Endothelial cell (in vitro differentiated cells): ENCODE measurements around the gene EGFLAM. TPM values are rescaled to one million over a fixed set of nuclear protein-coding genes. Genes with fewer than 3 reads are reported as not detected.
"Not testable (repeated sequence)": the region's sequence is repeated elsewhere in the genome, so short reads cannot be mapped to it uniquely, and the experiment has no call there.

ENCODE experiments used
- DNase-seq: peaks from one replicate; pipeline ENCODE4 v3.0.0; 2021; ENCODE audit warnings: low spot score
- H3K27ac Mint-ChIP-seq: one replicate; pipeline ENCODE4 v1.8.0; 2021; ENCODE audit warnings: mixed read lengths, inconsistent platforms; ENCODE audit not compliant: unreplicated experiment
- H3K27me3 Mint-ChIP-seq: one replicate; pipeline ENCODE4 v1.8.0; 2021; ENCODE audit warnings: mild to moderate bottlenecking, moderate library complexity, mixed read lengths, inconsistent platforms; ENCODE audit not compliant: unreplicated experiment
- H3K36me3 Mint-ChIP-seq: one replicate; pipeline ENCODE4 v1.8.0; 2021; ENCODE audit warnings: mild to moderate bottlenecking, low read depth, mixed read lengths, inconsistent platforms; ENCODE audit not compliant: unreplicated experiment
- H3K4me1 Mint-ChIP-seq: one replicate; pipeline ENCODE4 v1.8.0; 2021; ENCODE audit warnings: mild to moderate bottlenecking, mixed read lengths, inconsistent platforms; ENCODE audit not compliant: unreplicated experiment
- H3K4me3 Mint-ChIP-seq: one replicate; pipeline ENCODE4 v1.8.0; 2021; ENCODE audit warnings: mild to moderate bottlenecking, mixed read lengths, inconsistent platforms; ENCODE audit not compliant: unreplicated experiment
- H3K9me3 Mint-ChIP-seq: one replicate; pipeline ENCODE4 v1.8.0; 2021; ENCODE audit warnings: mixed read lengths, inconsistent platforms; ENCODE audit not compliant: unreplicated experiment
- total RNA-seq: library from RNA; stranded (reverse); fragmentation: NEBNext Ultra II Directional; extraction: Animal tissue kit (Norgen Biotek cat#: 25700); gene quantifications from one replicate; pipeline ENCODE4 v1.2.1, GENCODE V29; 2021; ENCODE audit not compliant: unreplicated experiment
- TF ChIP-seq, protein P1 (sequence below): fragments of 200-600 bp; sonication (generic); IDR thresholded peaks from one replicate; pipeline ENCODE4 v1.5.0; 2021; ENCODE audit warnings: antibody characterized with exemption; ENCODE audit not compliant: unreplicated experiment

EGFLAM gene
- total RNA-seq, 1 donor from 2014 or later: 29.6 TPM

DNA sequence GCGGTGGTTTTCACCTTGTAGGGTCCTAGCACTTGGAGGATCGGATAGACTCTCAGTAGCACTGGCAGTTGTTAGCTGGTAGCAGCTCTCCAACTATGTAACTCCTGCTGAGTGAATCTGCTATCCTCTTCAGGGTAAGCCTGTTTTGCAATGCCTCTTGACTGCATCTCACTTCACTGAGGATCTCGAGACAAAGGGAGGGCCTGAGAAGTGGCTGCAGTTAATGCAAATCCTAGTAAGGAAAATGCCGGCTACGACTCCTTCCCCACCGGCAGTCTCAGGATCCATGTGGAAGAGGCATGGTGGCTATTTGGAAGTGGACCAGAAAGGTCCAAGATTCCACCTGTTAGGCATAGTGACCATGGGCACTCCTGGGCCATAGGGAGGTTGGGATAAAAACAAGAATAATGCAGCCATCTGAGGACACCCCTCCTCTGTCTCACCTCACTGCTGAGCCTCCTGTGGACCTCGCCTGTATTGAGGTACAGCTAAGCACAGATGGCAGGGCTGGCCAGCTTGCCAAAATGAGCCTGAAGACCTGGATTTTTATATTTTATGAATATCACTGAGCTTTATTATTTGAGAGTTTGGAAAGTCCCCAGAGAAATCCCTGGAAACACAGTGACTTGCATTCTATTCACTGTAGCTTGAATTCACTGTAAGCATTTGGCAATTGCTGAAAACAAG is 152.1 kb downstream of the EGFLAM start:
- Mint-ChIP-seq H3K27ac (no peak overlapping the region), H3K27me3 (no peaks in the 10 kb centered on the region), H3K9me3 (no peaks in the 10 kb centered on the region), H3K36me3 (no peaks in the 10 kb centered on the region), H3K4me3 (no peak overlapping the region), H3K4me1 (no peaks in the 10 kb centered on the region)
- no peak for DNase-seq
- TF ChIP-seq, protein P1, sequence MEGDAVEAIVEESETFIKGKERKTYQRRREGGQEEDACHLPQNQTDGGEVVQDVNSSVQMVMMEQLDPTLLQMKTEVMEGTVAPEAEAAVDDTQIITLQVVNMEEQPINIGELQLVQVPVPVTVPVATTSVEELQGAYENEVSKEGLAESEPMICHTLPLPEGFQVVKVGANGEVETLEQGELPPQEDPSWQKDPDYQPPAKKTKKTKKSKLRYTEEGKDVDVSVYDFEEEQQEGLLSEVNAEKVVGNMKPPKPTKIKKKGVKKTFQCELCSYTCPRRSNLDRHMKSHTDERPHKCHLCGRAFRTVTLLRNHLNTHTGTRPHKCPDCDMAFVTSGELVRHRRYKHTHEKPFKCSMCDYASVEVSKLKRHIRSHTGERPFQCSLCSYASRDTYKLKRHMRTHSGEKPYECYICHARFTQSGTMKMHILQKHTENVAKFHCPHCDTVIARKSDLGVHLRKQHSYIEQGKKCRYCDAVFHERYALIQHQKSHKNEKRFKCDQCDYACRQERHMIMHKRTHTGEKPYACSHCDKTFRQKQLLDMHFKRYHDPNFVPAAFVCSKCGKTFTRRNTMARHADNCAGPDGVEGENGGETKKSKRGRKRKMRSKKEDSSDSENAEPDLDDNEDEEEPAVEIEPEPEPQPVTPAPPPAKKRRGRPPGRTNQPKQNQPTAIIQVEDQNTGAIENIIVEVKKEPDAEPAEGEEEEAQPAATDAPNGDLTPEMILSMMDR: no peak

DNA sequence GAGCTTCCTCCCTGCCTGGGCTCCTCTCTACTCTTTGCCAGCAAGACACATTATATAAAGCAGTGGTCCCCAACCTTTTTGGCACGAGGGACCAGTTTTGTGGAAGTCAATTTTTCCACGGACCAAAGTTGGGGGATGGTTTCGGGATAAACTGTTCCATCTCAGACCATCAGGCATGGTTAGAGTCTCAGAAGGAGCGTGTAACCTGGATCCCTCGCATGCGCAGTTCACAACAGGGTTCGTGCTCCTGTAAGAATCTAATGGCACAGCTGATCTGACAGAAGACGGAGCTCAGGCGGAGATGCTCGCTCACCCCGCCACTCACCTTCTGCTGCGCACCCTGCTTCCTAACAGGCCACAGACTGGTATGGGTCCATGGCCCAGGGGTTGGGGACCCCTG is 155.3 kb downstream of the EGFLAM start:
- no peaks in the 10 kb centered on the region for H3K9me3 Mint-ChIP-seq
- no peak for DNase-seq
- no peak overlapping the region for H3K4me3 Mint-ChIP-seq
- H3K4me1 Mint-ChIP-seq: no peaks in the 10 kb centered on the region
- H3K27ac Mint-ChIP-seq: no peak overlapping the region
- TF ChIP-seq, protein P1: no peak
- no peaks in the 10 kb centered on the region for H3K27me3 Mint-ChIP-seq
- H3K36me3 Mint-ChIP-seq: no peaks in the 10 kb centered on the region

DNA sequence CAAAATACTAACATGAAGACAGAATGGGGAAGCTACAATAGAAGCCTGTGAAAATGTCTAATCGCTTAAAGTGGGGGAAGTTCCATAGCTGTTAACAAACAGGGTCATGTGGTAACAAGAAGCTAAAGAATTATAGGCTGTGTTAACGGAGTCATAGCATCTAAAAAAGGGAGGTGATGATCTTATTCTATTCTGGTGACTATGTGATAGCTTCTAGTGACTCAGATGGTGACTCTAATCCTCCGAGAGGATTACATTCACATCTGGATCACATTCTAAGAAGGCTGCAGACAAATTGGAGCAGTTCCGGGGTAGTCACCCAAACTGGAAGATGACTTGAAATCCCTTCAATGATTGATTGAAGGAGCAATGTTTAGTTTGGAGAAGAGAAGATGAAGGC is 156.0 kb downstream of the EGFLAM start:
- TF ChIP-seq, protein P1: no peak
- H3K4me3 Mint-ChIP-seq: no peak overlapping the region
- H3K4me1 Mint-ChIP-seq: no peaks in the 10 kb centered on the region
- no peaks in the 10 kb centered on the region for H3K27me3 Mint-ChIP-seq
- no peaks in the 10 kb centered on the region for H3K36me3 Mint-ChIP-seq
- H3K27ac Mint-ChIP-seq: no peak overlapping the region
- H3K9me3 Mint-ChIP-seq: no peaks in the 10 kb centered on the region
- no peak for DNase-seq

DNA sequence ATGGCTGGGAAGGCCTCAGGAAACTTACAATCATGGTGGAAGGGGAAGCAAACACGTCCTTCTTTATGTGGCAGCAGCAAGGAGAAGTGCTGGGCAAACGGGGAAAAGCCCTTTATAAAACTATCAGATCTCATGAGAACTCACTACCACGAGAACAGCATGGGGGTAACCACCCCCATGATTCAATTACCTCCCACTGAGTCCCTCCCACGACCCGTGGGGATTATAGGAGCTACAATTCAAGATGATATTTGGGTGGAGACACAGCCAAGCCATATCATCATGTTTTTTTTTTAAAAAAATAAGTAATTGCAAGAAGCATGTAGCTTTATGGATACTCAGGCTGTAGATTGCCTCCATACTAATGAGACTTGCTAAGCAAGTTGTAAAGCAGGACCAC is 157.4 kb downstream of the EGFLAM start:
- not testable (repeated sequence) for H3K27ac Mint-ChIP-seq, H3K4me1 Mint-ChIP-seq, H3K9me3 Mint-ChIP-seq, H3K4me3 Mint-ChIP-seq, H3K27me3 Mint-ChIP-seq, H3K36me3 Mint-ChIP-seq, DNase-seq

DNA sequence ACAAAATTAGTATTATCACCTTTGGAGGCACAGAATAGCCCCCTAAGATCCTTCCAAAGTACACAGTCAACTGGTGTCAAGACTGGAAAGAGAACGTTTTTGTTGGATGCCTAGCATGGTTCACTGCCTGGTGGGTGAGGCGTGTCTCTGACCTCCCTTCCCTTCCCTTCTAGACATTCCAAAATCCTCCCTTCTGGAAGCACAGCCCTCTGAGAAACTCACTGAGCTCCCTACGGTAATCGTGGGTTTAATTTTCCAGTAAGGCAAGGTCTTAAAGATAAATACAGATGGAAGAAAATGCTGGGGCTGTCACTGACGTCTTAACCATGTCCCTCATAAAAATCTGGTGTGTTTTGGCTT is 159.3 kb downstream of the EGFLAM start:
- Mint-ChIP-seq H3K27me3 (no peaks in the 10 kb centered on the region), H3K4me1 (peaks cover 8% of the 10 kb centered on the region), H3K4me3 (no peak overlapping the region), H3K27ac (no peak overlapping the region), H3K36me3 (no peaks in the 10 kb centered on the region), H3K9me3 (no peaks in the 10 kb centered on the region)
- TF ChIP-seq, protein P1: no peak
- DNase-seq: no peak
